DOHH2 (cell line): ENCODE data around the gene CPNE2.

ENCODE experiments used
- H3F3A ChIP-seq: fragments of 200-600 bp; sonication (generic), shearing (Covaris generic); 2 replicates; pipeline ENCODE4 v1.6.0; 2016; ENCODE audit warnings: antibody characterized with exemption, mild to moderate bottlenecking; ENCODE audit not compliant: control insufficient read depth, insufficient read depth
- H3K27ac ChIP-seq: fragments of 200-600 bp; sonication (generic); 2 replicates; pipeline ENCODE4 v1.5.1; 2014; ENCODE audit warnings: low read depth, mild to moderate bottlenecking, low read length, moderate library complexity
- H3K27me3 ChIP-seq: fragments of 200-600 bp; sonication (generic); 2 replicates; pipeline ENCODE4 v1.6.1; 2014; ENCODE audit warnings: mild to moderate bottlenecking, low read length, mixed read lengths; ENCODE audit not compliant: control insufficient read depth
- H3K36me3 ChIP-seq: fragments of 200-600 bp; sonication (generic); 2 replicates; pipeline ENCODE4 v1.6.1; 2014; ENCODE audit warnings: mild to moderate bottlenecking, low read length, moderate library complexity, mixed read lengths; ENCODE audit not compliant: control insufficient read depth
- H3K4me1 ChIP-seq: fragments of 200-600 bp; sonication (generic); 2 replicates; pipeline ENCODE4 v1.6.1; 2014; ENCODE audit warnings: mild to moderate bottlenecking, low read length, mixed read lengths; ENCODE audit not compliant: control insufficient read depth
- H3K4me2 ChIP-seq: fragments of 200-600 bp; sonication (generic); 2 replicates; pipeline ENCODE4 v1.6.0; 2014; ENCODE audit warnings: mild to moderate bottlenecking, low read length, moderate library complexity
- H3K4me3 ChIP-seq: fragments of 200-600 bp; sonication (generic); 2 replicates; pipeline ENCODE4 v1.5.1; 2014; ENCODE audit warnings: mild to moderate bottlenecking, low read length, mixed read lengths
- H3K79me2 ChIP-seq: fragments of 200-600 bp; sonication (generic); 2 replicates; pipeline ENCODE4 v1.6.1; 2014; ENCODE audit warnings: mild to moderate bottlenecking, low read length, mixed read lengths; ENCODE audit not compliant: control insufficient read depth
- H3K9me2 ChIP-seq: fragments of 200-600 bp; sonication (generic); replicated peaks from 2 replicates; pipeline ENCODE4 v1.6.1; 2014; ENCODE audit warnings: mild to moderate bottlenecking, low read length, mixed read lengths; ENCODE audit not compliant: control insufficient read depth
- H3K9me3 ChIP-seq: fragments of 200-600 bp; sonication (generic); 2 replicates; pipeline ENCODE4 v1.6.1; 2014; ENCODE audit warnings: antibody characterized with exemption, low read length, mixed read lengths; ENCODE audit not compliant: control insufficient read depth, insufficient read depth
- H4K20me1 ChIP-seq: fragments of 200-600 bp; sonication (generic); 2 replicates; pipeline ENCODE4 v1.6.0; 2014; ENCODE audit warnings: low read depth, mild to moderate bottlenecking, antibody characterized with exemption, low read length, moderate library complexity; ENCODE audit not compliant: control insufficient read depth, insufficient read depth
- EZH2phosphoT487 ChIP-seq: fragments of 200-600 bp; sonication (generic); IDR thresholded peaks from 2 replicates; pipeline ENCODE4 v1.6.1; 2017; ENCODE audit warnings: borderline replicate concordance, mild to moderate bottlenecking, antibody characterized with exemption, low read length, moderate library complexity, mixed read lengths
- TF ChIP-seq, protein P1 (sequence below): fragments of 200-600 bp; sonication (generic); IDR thresholded peaks from one replicate; pipeline ENCODE4 v1.5.1; 2014; ENCODE audit warnings: antibody characterized with exemption, mild to moderate bottlenecking, low read depth, low read length; ENCODE audit not compliant: poor library complexity, severe bottlenecking

Gene CPNE2

GRCh38 chr16:57157533-57157932 is 65.2 kb downstream of the CPNE2 start:
- Histone ChIP-seq H3K4me2 (no peak overlapping the region), H3K79me2 (no peaks in the 10 kb centered on the region), H3K27me3 (no peaks in the 10 kb centered on the region), H3K27ac (no peak overlapping the region), H3K9me2 (no peaks in the 10 kb centered on the region), H3K4me3 (no peak overlapping the region), H3K4me1 (no peaks in the 10 kb centered on the region), H3F3A (no peaks in the 10 kb centered on the region), H3K9me3 (no peaks in the 10 kb centered on the region), H4K20me1 (no peaks in the 10 kb centered on the region), H3K36me3 (peaks cover 70% of the 10 kb centered on the region)
- TF ChIP-seq EZH2phosphoT487, result no peak
- TF ChIP-seq, protein P1, sequence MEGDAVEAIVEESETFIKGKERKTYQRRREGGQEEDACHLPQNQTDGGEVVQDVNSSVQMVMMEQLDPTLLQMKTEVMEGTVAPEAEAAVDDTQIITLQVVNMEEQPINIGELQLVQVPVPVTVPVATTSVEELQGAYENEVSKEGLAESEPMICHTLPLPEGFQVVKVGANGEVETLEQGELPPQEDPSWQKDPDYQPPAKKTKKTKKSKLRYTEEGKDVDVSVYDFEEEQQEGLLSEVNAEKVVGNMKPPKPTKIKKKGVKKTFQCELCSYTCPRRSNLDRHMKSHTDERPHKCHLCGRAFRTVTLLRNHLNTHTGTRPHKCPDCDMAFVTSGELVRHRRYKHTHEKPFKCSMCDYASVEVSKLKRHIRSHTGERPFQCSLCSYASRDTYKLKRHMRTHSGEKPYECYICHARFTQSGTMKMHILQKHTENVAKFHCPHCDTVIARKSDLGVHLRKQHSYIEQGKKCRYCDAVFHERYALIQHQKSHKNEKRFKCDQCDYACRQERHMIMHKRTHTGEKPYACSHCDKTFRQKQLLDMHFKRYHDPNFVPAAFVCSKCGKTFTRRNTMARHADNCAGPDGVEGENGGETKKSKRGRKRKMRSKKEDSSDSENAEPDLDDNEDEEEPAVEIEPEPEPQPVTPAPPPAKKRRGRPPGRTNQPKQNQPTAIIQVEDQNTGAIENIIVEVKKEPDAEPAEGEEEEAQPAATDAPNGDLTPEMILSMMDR, result no peak

DNA sequence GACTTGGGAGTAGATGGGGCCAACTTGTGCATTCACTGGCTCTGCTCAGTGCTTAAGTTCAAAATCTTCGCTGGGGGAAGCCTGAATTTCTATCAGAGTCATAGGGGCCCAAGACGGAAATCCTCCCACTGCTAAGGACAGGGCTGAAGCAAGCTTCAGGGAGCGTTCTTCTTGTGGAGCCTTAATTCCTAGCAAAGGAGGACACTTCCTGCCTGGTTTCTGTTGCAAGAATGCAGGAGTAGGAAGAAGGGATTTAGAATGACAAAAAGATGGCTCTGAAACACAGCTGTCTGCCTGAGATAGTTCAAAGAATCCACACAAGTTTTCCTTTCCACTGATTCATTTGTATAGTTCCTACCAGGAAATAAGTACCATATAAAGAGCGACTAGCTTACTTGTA is 67.1 kb downstream of the CPNE2 start:
- H3K4me2 ChIP-seq, result no peak overlapping the region
- no peak overlapping the region for H3K4me3 ChIP-seq
- H3F3A ChIP-seq, result no peaks in the 10 kb centered on the region
- TF ChIP-seq, protein P1, result no peak
- TF ChIP-seq EZH2phosphoT487, result no peak
- H3K4me1 ChIP-seq, result no peaks in the 10 kb centered on the region
- no peaks in the 10 kb centered on the region for H3K9me3 ChIP-seq
- H4K20me1 ChIP-seq, result no peaks in the 10 kb centered on the region
- H3K27ac ChIP-seq, result no peak overlapping the region
- H3K9me2 ChIP-seq, result no peaks in the 10 kb centered on the region
- H3K36me3 ChIP-seq, result peaks cover 70% of the 10 kb centered on the region
- H3K27me3 ChIP-seq, result no peaks in the 10 kb centered on the region
- no peaks in the 10 kb centered on the region for H3K79me2 ChIP-seq

GRCh38 chr16:57163842-57164241 is 71.5 kb downstream of the CPNE2 start:
- H3K27me3 ChIP-seq, result no peaks in the 10 kb centered on the region
- H3K9me3 ChIP-seq, result no peaks in the 10 kb centered on the region
- no peaks in the 10 kb centered on the region for H4K20me1 ChIP-seq
- no peaks in the 10 kb centered on the region for H3F3A ChIP-seq
- H3K79me2 ChIP-seq, result no peaks in the 10 kb centered on the region
- H3K27ac ChIP-seq, result no peak overlapping the region
- H3K36me3 ChIP-seq, result peaks cover 70% of the 10 kb centered on the region
- H3K4me2 ChIP-seq, result no peak overlapping the region
- H3K4me1 ChIP-seq, result no peaks in the 10 kb centered on the region
- TF ChIP-seq, protein P1, result no peak
- no peak for TF ChIP-seq EZH2phosphoT487
- H3K9me2 ChIP-seq, result no peaks in the 10 kb centered on the region
- H3K4me3 ChIP-seq, result no peak overlapping the region

GRCh38 chr16:57165483-57165882 is 73.1 kb downstream of the CPNE2 start:
- Histone ChIP-seq H3K4me3 (no peak overlapping the region), H3K36me3 (peaks cover 74% of the 10 kb centered on the region), H3K9me2 (no peaks in the 10 kb centered on the region), H3F3A (no peaks in the 10 kb centered on the region; the same call in 1 of the 2 replicates), H3K4me1 (no peaks in the 10 kb centered on the region), H3K27me3 (no peaks in the 10 kb centered on the region), H3K4me2 (no peak overlapping the region), H3K9me3 (no peaks in the 10 kb centered on the region), H3K79me2 (no peaks in the 10 kb centered on the region), H4K20me1 (no peaks in the 10 kb centered on the region), H3K27ac (no peak overlapping the region)
- no peak for TF ChIP-seq EZH2phosphoT487
- TF ChIP-seq, protein P1, result no peak
